Fibroblast of the aortic adventitia (primary cell): Measurements from ENCODE around the gene SPATA13. TPM values are rescaled to one million over a fixed set of nuclear protein-coding genes. Genes with fewer than 3 reads are reported as not detected.

Experiments used
- DNase-seq: peaks from one replicate; pipeline ENCODE4 v3.0.0-alpha.2; 2010; ENCODE audit warnings: low read depth
- H3K4me3 ChIP-seq: 2 replicates; pipeline ENCODE4 v1.5.1; 2011; ENCODE audit warnings: low read depth, mild to moderate bottlenecking, control low read depth, low read length, moderate library complexity
- total RNA-seq: library from RNA; depleted of rRNA; stranded (reverse); fragments of >200 nt; gene quantifications from 2 replicates; pipeline ENCODE4 v1.2.3, GENCODE V29; 2012; ENCODE audit warnings: low replicate concordance
- TF ChIP-seq, protein P1 (sequence below): IDR thresholded peaks from 2 replicates; pipeline ENCODE4 v1.5.1; 2011; ENCODE audit warnings: mild to moderate bottlenecking, low read length, control low read depth, inconsistent platforms; ENCODE audit not compliant: insufficient read depth

Gene SPATA13
- total RNA-seq, 1 donor = 12.2 TPM

GRCh38 chr13:24165746-24166145 lies 5.2 kb downstream of the SPATA13 start:
- DNase-seq = peak; percentile 11
- no peak overlapping the region for H3K4me3 ChIP-seq
- TF ChIP-seq, protein P1, sequence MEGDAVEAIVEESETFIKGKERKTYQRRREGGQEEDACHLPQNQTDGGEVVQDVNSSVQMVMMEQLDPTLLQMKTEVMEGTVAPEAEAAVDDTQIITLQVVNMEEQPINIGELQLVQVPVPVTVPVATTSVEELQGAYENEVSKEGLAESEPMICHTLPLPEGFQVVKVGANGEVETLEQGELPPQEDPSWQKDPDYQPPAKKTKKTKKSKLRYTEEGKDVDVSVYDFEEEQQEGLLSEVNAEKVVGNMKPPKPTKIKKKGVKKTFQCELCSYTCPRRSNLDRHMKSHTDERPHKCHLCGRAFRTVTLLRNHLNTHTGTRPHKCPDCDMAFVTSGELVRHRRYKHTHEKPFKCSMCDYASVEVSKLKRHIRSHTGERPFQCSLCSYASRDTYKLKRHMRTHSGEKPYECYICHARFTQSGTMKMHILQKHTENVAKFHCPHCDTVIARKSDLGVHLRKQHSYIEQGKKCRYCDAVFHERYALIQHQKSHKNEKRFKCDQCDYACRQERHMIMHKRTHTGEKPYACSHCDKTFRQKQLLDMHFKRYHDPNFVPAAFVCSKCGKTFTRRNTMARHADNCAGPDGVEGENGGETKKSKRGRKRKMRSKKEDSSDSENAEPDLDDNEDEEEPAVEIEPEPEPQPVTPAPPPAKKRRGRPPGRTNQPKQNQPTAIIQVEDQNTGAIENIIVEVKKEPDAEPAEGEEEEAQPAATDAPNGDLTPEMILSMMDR = no peak

DNA sequence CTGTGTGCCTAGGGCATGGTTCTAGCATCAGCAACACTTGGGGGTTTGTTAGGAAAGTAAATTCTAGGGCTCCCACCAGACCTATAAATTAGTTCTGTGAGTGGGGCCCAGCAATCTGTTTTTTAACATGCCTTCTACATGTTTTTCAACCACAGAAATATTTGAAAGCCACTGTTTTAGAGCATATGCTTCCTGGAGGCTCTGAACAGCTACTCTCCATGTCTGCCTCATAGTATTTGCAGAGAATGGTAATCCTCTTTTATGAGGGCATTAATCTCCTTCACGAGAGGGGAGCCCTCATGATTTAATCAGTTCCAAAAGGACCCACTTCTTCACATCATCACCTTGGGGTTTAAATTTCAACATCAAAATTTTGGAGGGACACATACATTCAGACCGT lies 6.0 kb downstream of the SPATA13 start:
- no peak for DNase-seq
- TF ChIP-seq, protein P1 = no peak
- no peak overlapping the region for H3K4me3 ChIP-seq

- no peak for DNase-seq
- TF ChIP-seq, protein P1 = no peak
- H3K4me3 ChIP-seq = no peak overlapping the region
Observed at GRCh38 chr13:24167666-24168391, 7.3 kb downstream of the SPATA13 start.

DNA sequence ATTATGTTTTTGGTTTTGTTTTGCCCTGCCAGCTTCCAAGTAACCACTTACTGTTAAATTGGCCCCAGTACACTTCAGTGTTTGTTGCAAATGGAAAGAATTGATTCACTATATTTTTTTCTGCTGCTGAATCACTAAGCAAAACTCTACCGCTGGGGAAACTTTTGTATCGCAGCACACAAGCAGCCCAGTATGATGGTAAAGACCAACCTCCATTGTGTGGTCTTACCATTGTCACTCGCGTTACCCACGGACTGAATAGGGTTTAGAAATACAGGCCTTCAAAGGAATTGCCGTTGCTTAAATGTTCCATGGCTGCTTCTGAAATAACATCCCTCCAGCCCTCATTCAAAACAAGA lies 7.9 kb downstream of the SPATA13 start:
- TF ChIP-seq, protein P1 = no peak
- no peak overlapping the region for H3K4me3 ChIP-seq
- DNase-seq = peak; percentile 31

DNA sequence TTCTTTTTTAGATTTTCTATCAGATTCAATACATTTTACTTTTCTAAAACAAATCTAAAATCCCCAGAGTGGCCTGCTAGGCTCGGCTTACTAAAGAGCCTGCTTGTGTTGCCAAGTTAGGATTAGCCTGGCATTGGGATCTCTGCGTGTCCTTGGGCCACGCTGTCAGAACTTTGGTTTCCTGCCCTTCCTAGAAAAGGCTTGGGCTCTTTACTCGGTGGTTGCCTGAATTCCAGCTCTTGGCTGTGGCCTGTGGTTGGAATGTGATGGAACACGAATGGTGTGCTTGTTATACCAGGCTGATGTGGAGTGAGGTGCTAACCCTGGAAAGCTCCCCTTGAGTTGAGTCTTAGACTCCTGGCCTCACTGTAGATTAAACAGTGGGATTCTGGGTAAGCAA lies 8.5 kb downstream of the SPATA13 start:
- no peak overlapping the region for H3K4me3 ChIP-seq
- TF ChIP-seq, protein P1 = no peak
- DNase-seq = peak; percentile 41

GRCh38 chr13:24172071-24172470 lies 11.6 kb downstream of the SPATA13 start:
- TF ChIP-seq, protein P1 = no peak
- no peak for DNase-seq

GRCh38 chr13:24173795-24174194 lies 13.3 kb downstream of the SPATA13 start:
- no peak overlapping the region for H3K4me3 ChIP-seq
- DNase-seq = no peak
- TF ChIP-seq, protein P1 = no peak

More at GRCh38 chr13:24172071-24172470, 11.6 kb downstream of the SPATA13 start:
- H3K4me3 ChIP-seq = no peak overlapping the region
